Measurements from ENCODE around the gene OR2W1. TPM values are rescaled to one million over a fixed set of nuclear protein-coding genes. Genes with fewer than 3 reads are reported as not detected.

The OR2W1 gene
- not detected for total RNA-seq

GRCh38 chr6:29045075-29045474, at the start of gene OR2W1:
OR2W1 (minus strand) TSS chr6:29045175; CDS start chr6:29045175, 0 bp downstream.
- intact Hi-C loops (cut with DNase I): no loop called here
- DNase-seq (ENCODE audit: low spot score) (no peak), ATAC-seq (no peak)

GRCh38 chr6:29092957-29093356, 48.0 kb upstream of the OR2W1 start:
- DNase-seq (ENCODE audit: low spot score): no peak
- intact Hi-C loops (cut with DNase I): no loop called here
- no peak for ATAC-seq

GRCh38 chr6:29087213-29087612, 42.2 kb upstream of the OR2W1 start, which contains the start of gene OR2B3:
OR2B3 (minus strand) TSS chr6:29087313; CDS start chr6:29087248, 65 bp downstream.
- DNase-seq (ENCODE audit: low spot score): no peak
- ATAC-seq: no peak
- intact Hi-C loops (cut with DNase I): no loop called here

GRCh38 chr6:29082457-29082856, 37.5 kb upstream of the OR2W1 start:
- DNase-seq (ENCODE audit: low spot score) (no peak), ATAC-seq (no peak)
- intact Hi-C loops (cut with DNase I): no loop called here

GRCh38 chr6:29081312-29081711, 36.3 kb upstream of the OR2W1 start:
- intact Hi-C loops (cut with DNase I): no loop called here
- DNase-seq (ENCODE audit: low spot score): no peak
- no peak for ATAC-seq

- intact Hi-C loops (cut with DNase I): no loop called here
- DNase-seq (ENCODE audit: low spot score) (no peak), ATAC-seq (no peak)
Observed at GRCh38 chr6:29079203-29079602, 34.2 kb upstream of the OR2W1 start.

- DNase-seq (ENCODE audit: low spot score) (no peak), ATAC-seq (no peak)
- intact Hi-C loops (cut with DNase I): no loop called here
Observed at GRCh38 chr6:29071831-29072723, 27.1 kb upstream of the OR2W1 start.

- ATAC-seq (no peak), DNase-seq (ENCODE audit: low spot score) (no peak)
- intact Hi-C loops (cut with DNase I): no loop called here
Observed at GRCh38 chr6:29051680-29052079, 6.7 kb upstream of the OR2W1 start.

- intact Hi-C loops (cut with DNase I): no loop called here
Observed at GRCh38 chr6:29035951-29036350, 9.0 kb downstream of the OR2W1 start.

GRCh38 chr6:29028821-29029220, 16.2 kb downstream of the OR2W1 start:
- DNase-seq (ENCODE audit: low spot score): no peak
- no peak for ATAC-seq
- intact Hi-C loops (cut with DNase I): no loop called here

More at GRCh38 chr6:29035951-29036350, 9.0 kb downstream of the OR2W1 start:
- ATAC-seq (no peak), DNase-seq (ENCODE audit: low spot score) (no peak)

- DNase-seq (ENCODE audit: low spot score): no peak
- ATAC-seq: no peak
- intact Hi-C loops (cut with DNase I): no loop called here
Observed at GRCh38 chr6:29025927-29026585, 18.9 kb downstream of the OR2W1 start.

- intact Hi-C loops (cut with DNase I): no loop called here
- DNase-seq (ENCODE audit: low spot score): no peak
- ATAC-seq: no peak
Observed at GRCh38 chr6:29021434-29021833, 23.5 kb downstream of the OR2W1 start.

- no peak for DNase-seq (ENCODE audit: low spot score)
- ATAC-seq: no peak
- intact Hi-C loops (cut with DNase I): no loop called here
Observed at GRCh38 chr6:29019629-29020028, 25.3 kb downstream of the OR2W1 start.

- no peak for DNase-seq (ENCODE audit: low spot score)
- intact Hi-C loops (cut with DNase I): no loop called here
- ATAC-seq: no peak
Observed at GRCh38 chr6:29017428-29017802, 27.6 kb downstream of the OR2W1 start.

GRCh38 chr6:29016559-29017427, 28.2 kb downstream of the OR2W1 start:
- DNase-seq (ENCODE audit: low spot score): peak; percentile 91
- intact Hi-C loops (cut with DNase I): no loop called here
- ATAC-seq: peak; percentile 97

GRCh38 chr6:29014729-29015608, 30.0 kb downstream of the OR2W1 start:
- intact Hi-C loops (cut with DNase I): no loop called here
- ATAC-seq: no peak
- DNase-seq (ENCODE audit: low spot score): no peak

GRCh38 chr6:29011276-29011734, 33.7 kb downstream of the OR2W1 start:
- ATAC-seq: peak; percentile 87
- intact Hi-C loops (cut with DNase I): no loop called here
- DNase-seq (ENCODE audit: low spot score): peak; percentile 66

GRCh38 chr6:29009358-29009757, 35.6 kb downstream of the OR2W1 start:
- no peak for ATAC-seq
- intact Hi-C loops (cut with DNase I): loop anchor here (5.0 kb wide), 1 partner anchor 583 kb away; no protein-coding TSS in a partner anchor
- no peak for DNase-seq (ENCODE audit: low spot score)

All from sciatic nerve (tissue), 2 donors.